ENCODE results near the gene SULT2A1.
"Not testable (repeated sequence)": the region's sequence is repeated elsewhere in the genome, so short reads cannot be mapped to it uniquely, and the experiment has no call there.

SULT2A1 gene

DNA sequence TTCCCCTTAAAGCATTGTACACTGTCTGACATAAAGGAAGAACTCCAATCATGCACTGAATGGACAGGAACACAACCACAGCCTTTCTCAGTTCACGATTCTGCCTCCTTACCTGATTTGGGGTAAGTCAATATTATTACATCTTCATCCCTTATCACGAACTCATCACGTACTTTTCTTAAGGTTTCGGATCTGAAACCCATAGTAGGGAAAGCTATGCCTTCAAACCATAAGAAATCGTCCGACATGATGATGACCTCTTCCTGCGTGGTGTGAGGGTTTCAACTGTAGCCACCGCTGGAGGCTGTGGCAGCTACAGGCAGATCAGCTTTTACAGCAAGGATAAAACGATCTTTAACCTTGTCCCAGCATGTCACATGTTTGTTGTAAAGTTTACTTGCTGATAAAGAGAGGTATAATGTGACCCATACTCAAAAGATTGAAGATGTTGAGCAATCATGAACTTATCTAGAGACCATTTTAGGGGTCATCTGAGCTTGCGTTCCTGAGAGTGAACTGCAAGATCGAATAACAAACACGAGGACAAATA, at the start of gene SULT2A1:
Gene SULT2A1 (minus strand): TSS at position 306 of the 550 bp plus-strand sequence. CDS start 58 bp downstream, at position 248.
- H3K9me3 ChIP-seq (ENCODE audit: control insufficient read depth in 1 of 2, low read length in 2 of 2), result no peaks in the 10 kb centered on the region
- H3K36me3 ChIP-seq (ENCODE audit: control insufficient read depth in 1 of 2, insufficient read depth in 2 of 2, low read length in 2 of 2), result peaks cover 0 to 4% of the 10 kb centered on the region in 2 donors
- H3K4me3 ChIP-seq (ENCODE audit: low read depth in 1 of 2, low read length in 2 of 2), result peak within 1 kb of the TSS; percentile 36 to 48
- H3K27ac ChIP-seq (ENCODE audit: low read depth, low read length), result no peak within 1 kb of the TSS
- H3K4me1 ChIP-seq (ENCODE audit: control insufficient read depth in 1 of 2, insufficient read depth in 2 of 2, low read length in 2 of 2), result peaks cover 0 to 6% of the 10 kb centered on the region in 2 donors
- H3K9ac ChIP-seq (ENCODE audit: low read depth in 1 of 2, low read length in 2 of 2), result peak within 1 kb of the TSS; percentile 40 to 41
- H3K27me3 ChIP-seq (ENCODE audit: control insufficient read depth in 1 of 2, insufficient read depth in 2 of 2, low read length in 2 of 2), result no peaks in the 10 kb centered on the region

DNA sequence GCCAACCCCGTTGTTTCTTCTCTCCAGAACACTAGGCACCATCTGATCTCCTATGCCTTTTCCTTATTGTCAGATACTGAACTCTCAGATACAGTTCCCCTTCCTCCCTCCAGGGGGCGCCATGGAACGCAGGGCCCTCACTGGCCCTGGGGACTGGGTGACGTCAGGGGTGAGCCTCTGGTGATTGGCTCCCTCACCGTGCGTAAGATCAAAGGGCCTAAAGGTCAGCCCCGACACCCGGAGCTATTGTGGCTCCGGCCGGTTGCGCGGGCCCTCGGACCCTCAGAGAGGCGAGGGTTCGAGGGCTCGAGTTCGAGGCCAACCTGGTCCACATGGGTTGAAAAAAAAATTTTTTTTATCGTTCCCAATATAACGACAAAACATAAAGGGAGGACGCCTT, 42.5 kb upstream of the SULT2A1 start:
- not testable (repeated sequence) for H3K4me1 ChIP-seq (ENCODE audit: control insufficient read depth in 1 of 2, insufficient read depth in 2 of 2, low read length in 2 of 2); H3K27me3 ChIP-seq (ENCODE audit: control insufficient read depth in 1 of 2, insufficient read depth in 2 of 2, low read length in 2 of 2); H3K4me3 ChIP-seq (ENCODE audit: low read depth in 1 of 2, low read length in 2 of 2); H3K27ac ChIP-seq (ENCODE audit: low read depth, low read length); H3K36me3 ChIP-seq (ENCODE audit: control insufficient read depth in 1 of 2, insufficient read depth in 2 of 2, low read length in 2 of 2); H3K9me3 ChIP-seq (ENCODE audit: control insufficient read depth in 1 of 2, low read length in 2 of 2); H3K9ac ChIP-seq (ENCODE audit: low read depth in 1 of 2, low read length in 2 of 2)

DNA sequence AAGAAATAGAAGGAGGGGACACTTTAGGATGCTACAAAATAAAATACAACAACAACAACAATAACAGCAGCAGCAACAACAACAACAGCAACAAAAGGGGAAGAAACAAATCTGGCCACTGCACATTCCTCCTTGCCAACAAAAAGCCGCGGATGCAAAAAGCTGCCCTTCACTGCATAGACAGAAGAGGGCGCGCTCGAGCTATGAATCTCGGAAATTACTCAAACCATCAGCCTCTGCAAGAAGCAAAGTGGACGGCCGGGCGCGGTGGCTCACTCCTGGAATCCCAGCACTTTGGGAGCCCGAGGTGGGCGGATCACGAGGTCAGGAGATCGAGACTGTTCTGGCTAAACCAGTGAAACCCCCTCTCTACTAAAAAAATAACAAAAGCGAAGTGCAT, 34.0 kb upstream of the SULT2A1 start:
- not testable (repeated sequence) for H3K36me3 ChIP-seq (ENCODE audit: control insufficient read depth in 1 of 2, insufficient read depth in 2 of 2, low read length in 2 of 2); H3K27me3 ChIP-seq (ENCODE audit: control insufficient read depth in 1 of 2, insufficient read depth in 2 of 2, low read length in 2 of 2); H3K4me1 ChIP-seq (ENCODE audit: control insufficient read depth in 1 of 2, insufficient read depth in 2 of 2, low read length in 2 of 2); H3K4me3 ChIP-seq (ENCODE audit: low read depth in 1 of 2, low read length in 2 of 2); H3K27ac ChIP-seq (ENCODE audit: low read depth, low read length); H3K9ac ChIP-seq (ENCODE audit: low read depth in 1 of 2, low read length in 2 of 2); H3K9me3 ChIP-seq (ENCODE audit: control insufficient read depth in 1 of 2, low read length in 2 of 2)

DNA sequence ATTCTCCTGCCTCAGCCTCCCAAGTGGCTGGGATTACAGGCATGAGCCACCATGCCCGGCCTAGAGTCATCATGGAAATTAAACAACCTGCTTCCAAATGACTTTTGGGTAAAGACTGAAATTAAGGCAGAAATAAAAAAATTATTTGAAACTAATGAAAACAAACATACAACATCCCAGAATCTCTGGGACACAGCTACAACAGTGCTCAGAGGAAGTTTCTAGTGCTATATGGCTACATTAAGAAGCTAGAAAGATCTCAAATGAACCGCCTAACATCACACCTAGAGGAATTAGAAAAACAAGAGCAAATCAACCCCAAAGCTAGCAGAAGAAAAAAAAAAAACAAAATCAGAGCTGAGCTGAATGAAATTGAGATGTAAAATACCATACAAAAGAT, 24.1 kb upstream of the SULT2A1 start:
- H3K4me3 ChIP-seq (ENCODE audit: low read depth in 1 of 2, low read length in 2 of 2); H3K9me3 ChIP-seq (ENCODE audit: control insufficient read depth in 1 of 2, low read length in 2 of 2); H3K27me3 ChIP-seq (ENCODE audit: control insufficient read depth in 1 of 2, insufficient read depth in 2 of 2, low read length in 2 of 2); H3K36me3 ChIP-seq (ENCODE audit: control insufficient read depth in 1 of 2, insufficient read depth in 2 of 2, low read length in 2 of 2); H3K27ac ChIP-seq (ENCODE audit: low read depth, low read length); H3K4me1 ChIP-seq (ENCODE audit: control insufficient read depth in 1 of 2, insufficient read depth in 2 of 2, low read length in 2 of 2); H3K9ac ChIP-seq (ENCODE audit: low read depth in 1 of 2, low read length in 2 of 2): not testable (repeated sequence)

GRCh38 chr19:47909350-47909749, 23.2 kb upstream of the SULT2A1 start:
- H3K4me3 ChIP-seq (ENCODE audit: low read depth in 1 of 2, low read length in 2 of 2); H3K9me3 ChIP-seq (ENCODE audit: control insufficient read depth in 1 of 2, low read length in 2 of 2); H3K27me3 ChIP-seq (ENCODE audit: control insufficient read depth in 1 of 2, insufficient read depth in 2 of 2, low read length in 2 of 2); H3K36me3 ChIP-seq (ENCODE audit: control insufficient read depth in 1 of 2, insufficient read depth in 2 of 2, low read length in 2 of 2); H3K27ac ChIP-seq (ENCODE audit: low read depth, low read length); H3K9ac ChIP-seq (ENCODE audit: low read depth in 1 of 2, low read length in 2 of 2); H3K4me1 ChIP-seq (ENCODE audit: control insufficient read depth in 1 of 2, insufficient read depth in 2 of 2, low read length in 2 of 2): not testable (repeated sequence)

GRCh38 chr19:47901370-47901769, 15.3 kb upstream of the SULT2A1 start:
- Histone ChIP-seq H3K9me3 (ENCODE audit: control insufficient read depth in 1 of 2, low read length in 2 of 2) (no peaks in the 10 kb centered on the region), H3K4me1 (ENCODE audit: control insufficient read depth in 1 of 2, insufficient read depth in 2 of 2, low read length in 2 of 2) (peaks cover 0 to 6% of the 10 kb centered on the region in 2 donors), H3K4me3 (ENCODE audit: low read depth in 1 of 2, low read length in 2 of 2) (no peak overlapping the region), H3K9ac (ENCODE audit: low read depth in 1 of 2, low read length in 2 of 2) (no peak overlapping the region), H3K36me3 (ENCODE audit: control insufficient read depth in 1 of 2, insufficient read depth in 2 of 2, low read length in 2 of 2) (no peaks in the 10 kb centered on the region), H3K27ac (ENCODE audit: low read depth, low read length) (no peak overlapping the region), H3K27me3 (ENCODE audit: control insufficient read depth in 1 of 2, insufficient read depth in 2 of 2, low read length in 2 of 2) (no peaks in the 10 kb centered on the region)

GRCh38 chr19:47899335-47899734, 13.2 kb upstream of the SULT2A1 start:
- Histone ChIP-seq H3K27ac (ENCODE audit: low read depth, low read length) (no peak overlapping the region), H3K4me1 (ENCODE audit: control insufficient read depth in 1 of 2, insufficient read depth in 2 of 2, low read length in 2 of 2) (peaks cover 0 to 6% of the 10 kb centered on the region in 2 donors), H3K4me3 (ENCODE audit: low read depth in 1 of 2, low read length in 2 of 2) (no peak overlapping the region), H3K36me3 (ENCODE audit: control insufficient read depth in 1 of 2, insufficient read depth in 2 of 2, low read length in 2 of 2) (no peaks in the 10 kb centered on the region), H3K9me3 (ENCODE audit: control insufficient read depth in 1 of 2, low read length in 2 of 2) (peaks cover 0 to 2% of the 10 kb centered on the region in 2 donors), H3K27me3 (ENCODE audit: control insufficient read depth in 1 of 2, insufficient read depth in 2 of 2, low read length in 2 of 2) (no peaks in the 10 kb centered on the region), H3K9ac (ENCODE audit: low read depth in 1 of 2, low read length in 2 of 2) (no peak overlapping the region)

DNA sequence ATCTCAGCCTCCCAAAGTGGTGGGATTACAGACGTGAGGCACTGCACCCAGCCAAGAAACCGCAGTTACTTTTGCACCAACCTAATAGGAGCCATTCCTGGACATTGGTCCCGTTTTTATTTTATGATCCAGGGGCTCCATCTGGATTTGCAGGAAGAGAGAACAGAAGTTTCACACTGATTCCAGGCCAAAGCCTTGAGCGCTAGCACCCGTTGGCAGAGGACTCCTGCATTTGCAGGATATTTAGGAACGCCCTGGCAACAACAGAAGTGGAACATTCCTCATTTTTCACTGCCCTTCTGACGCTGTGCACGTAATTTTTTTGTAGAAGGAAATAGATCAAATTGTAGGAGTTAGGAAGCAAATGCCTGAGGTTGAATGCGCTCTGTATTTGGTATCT, 11.7 kb upstream of the SULT2A1 start:
- no peaks in the 10 kb centered on the region for H3K27me3 ChIP-seq (ENCODE audit: control insufficient read depth in 1 of 2, insufficient read depth in 2 of 2, low read length in 2 of 2)
- H3K4me1 ChIP-seq (ENCODE audit: control insufficient read depth in 1 of 2, insufficient read depth in 2 of 2, low read length in 2 of 2), result peaks cover 0 to 6% of the 10 kb centered on the region in 2 donors
- peaks cover 0 to 2% of the 10 kb centered on the region in 2 donors for H3K9me3 ChIP-seq (ENCODE audit: control insufficient read depth in 1 of 2, low read length in 2 of 2)
- no peak overlapping the region for H3K27ac ChIP-seq (ENCODE audit: low read depth, low read length)
- H3K4me3 ChIP-seq (ENCODE audit: low read depth in 1 of 2, low read length in 2 of 2), result no peak overlapping the region
- no peaks in the 10 kb centered on the region for H3K36me3 ChIP-seq (ENCODE audit: control insufficient read depth in 1 of 2, insufficient read depth in 2 of 2, low read length in 2 of 2)
- no peak overlapping the region for H3K9ac ChIP-seq (ENCODE audit: low read depth in 1 of 2, low read length in 2 of 2)

DNA sequence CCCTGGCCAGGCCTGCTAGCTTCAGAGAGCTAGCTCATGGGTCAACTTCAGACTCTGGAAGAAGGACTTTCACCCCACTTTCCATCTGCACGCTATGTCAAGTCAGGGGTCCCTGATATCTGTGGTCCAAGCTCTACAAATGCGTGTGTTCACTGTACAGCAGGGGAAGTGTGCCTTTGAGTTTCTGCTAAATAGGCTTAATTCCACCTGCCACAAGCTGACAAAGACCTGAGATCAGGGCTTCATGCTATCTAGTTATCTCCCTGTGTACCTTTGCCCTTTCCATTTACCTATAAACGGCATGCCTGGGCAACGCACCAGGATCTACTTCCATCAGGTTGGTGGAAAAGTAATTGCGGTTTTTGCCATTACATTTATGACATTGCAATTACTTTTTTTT, 10.7 kb upstream of the SULT2A1 start:
- Histone ChIP-seq H3K4me1 (ENCODE audit: control insufficient read depth in 1 of 2, insufficient read depth in 2 of 2, low read length in 2 of 2) (peaks cover 6 to 7% of the 10 kb centered on the region in 2 donors), H3K9me3 (ENCODE audit: control insufficient read depth in 1 of 2, low read length in 2 of 2) (peaks cover 0 to 2% of the 10 kb centered on the region in 2 donors), H3K9ac (ENCODE audit: low read depth in 1 of 2, low read length in 2 of 2) (no peak overlapping the region), H3K27me3 (ENCODE audit: control insufficient read depth in 1 of 2, insufficient read depth in 2 of 2, low read length in 2 of 2) (no peaks in the 10 kb centered on the region), H3K27ac (ENCODE audit: low read depth, low read length) (no peak overlapping the region), H3K36me3 (ENCODE audit: control insufficient read depth in 1 of 2, insufficient read depth in 2 of 2, low read length in 2 of 2) (no peaks in the 10 kb centered on the region), H3K4me3 (ENCODE audit: low read depth in 1 of 2, low read length in 2 of 2) (no peak overlapping the region)

DNA sequence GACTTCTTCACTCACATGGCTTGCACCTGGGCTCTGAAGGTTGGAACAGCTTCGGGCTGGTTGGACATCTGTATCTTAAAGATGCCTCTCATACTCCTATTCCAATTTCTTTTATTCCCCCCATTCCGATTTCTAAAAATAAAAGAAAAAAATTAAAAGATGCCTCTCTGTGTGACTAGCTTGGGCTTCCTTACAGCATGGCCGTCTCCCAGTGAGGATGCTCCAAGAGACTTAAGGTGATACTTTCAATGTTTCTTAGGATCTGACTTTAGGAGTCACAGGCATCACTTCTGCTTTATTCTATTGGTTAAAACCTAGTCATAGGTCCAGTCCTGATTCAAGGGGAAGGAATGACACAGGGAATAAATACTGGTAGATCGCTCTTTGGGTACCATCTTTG, 9.9 kb upstream of the SULT2A1 start:
- Histone ChIP-seq H3K27ac (ENCODE audit: low read depth, low read length) (no peak overlapping the region), H3K4me1 (ENCODE audit: control insufficient read depth in 1 of 2, insufficient read depth in 2 of 2, low read length in 2 of 2) (peaks cover 6 to 8% of the 10 kb centered on the region in 2 donors), H3K9me3 (ENCODE audit: control insufficient read depth in 1 of 2, low read length in 2 of 2) (peaks cover 0 to 2% of the 10 kb centered on the region in 2 donors), H3K27me3 (ENCODE audit: control insufficient read depth in 1 of 2, insufficient read depth in 2 of 2, low read length in 2 of 2) (no peaks in the 10 kb centered on the region), H3K36me3 (ENCODE audit: control insufficient read depth in 1 of 2, insufficient read depth in 2 of 2, low read length in 2 of 2) (no peaks in the 10 kb centered on the region), H3K4me3 (ENCODE audit: low read depth in 1 of 2, low read length in 2 of 2) (no peak overlapping the region), H3K9ac (ENCODE audit: low read depth in 1 of 2, low read length in 2 of 2) (no peak overlapping the region)
